SW480 (cell line): ENCODE measurements around the gene OSBP2.

ENCODE experiments used
- DNase-seq: peaks from one replicate; pipeline ENCODE4 v3.0.0-alpha.2; 2016; ENCODE audit warnings: low spot score

OSBP2 gene

GRCh38 chr22:30868663-30869385, 174.2 kb downstream of the OSBP2 start:
- no peak for DNase-seq

GRCh38 chr22:30869667-30870395, 175.2 kb downstream of the OSBP2 start:
- no peak for DNase-seq

GRCh38 chr22:30870451-30871345, 176.0 kb downstream of the OSBP2 start:
- no peak for DNase-seq

DNA sequence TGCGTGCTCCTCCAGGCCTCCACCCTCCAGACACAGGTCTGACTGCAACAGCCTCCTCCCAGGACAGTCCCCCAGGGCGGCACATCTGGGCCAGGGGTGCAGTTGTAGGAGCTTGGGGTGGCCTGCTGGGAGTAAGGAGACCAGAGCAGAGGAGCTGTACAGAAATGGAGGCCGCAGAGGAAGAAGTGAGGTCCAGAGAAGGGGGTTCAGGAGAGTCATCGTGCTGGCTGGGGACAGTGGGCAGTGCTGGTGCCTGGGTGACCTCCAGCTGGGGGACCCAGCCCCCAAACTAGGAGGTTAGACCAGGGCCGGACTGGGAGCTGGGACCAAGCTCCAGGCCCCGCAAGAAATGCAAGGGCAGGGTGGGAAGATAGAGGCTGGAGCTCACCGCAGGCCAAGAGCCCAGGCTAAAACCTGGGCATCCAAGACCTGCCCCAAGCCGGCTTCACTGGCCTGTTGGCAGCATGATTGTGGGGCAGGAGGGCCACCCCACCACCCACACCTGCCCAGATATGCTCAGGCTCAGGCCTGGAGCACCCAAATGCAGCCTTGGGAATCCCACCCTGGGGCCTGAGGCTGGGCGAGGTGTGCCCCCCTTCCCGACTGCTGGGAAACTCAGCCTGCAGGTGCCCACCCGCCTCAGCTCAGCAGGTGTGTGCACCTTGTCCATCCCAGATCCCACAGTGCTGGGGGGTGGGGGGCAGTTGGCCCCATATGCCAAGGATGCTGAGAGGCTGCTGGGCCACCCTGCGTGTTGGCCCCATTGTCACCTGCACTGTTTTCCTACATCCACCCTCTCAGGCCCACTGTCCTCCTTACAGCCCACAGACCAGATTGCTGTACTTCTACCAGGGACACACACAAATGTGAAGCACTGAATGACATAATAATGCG, 177.0 kb downstream of the OSBP2 start:
- DNase-seq, result no peak

- DNase-seq, result no peak
Observed at GRCh38 chr22:30872285-30873041, 177.8 kb downstream of the OSBP2 start.

DNA sequence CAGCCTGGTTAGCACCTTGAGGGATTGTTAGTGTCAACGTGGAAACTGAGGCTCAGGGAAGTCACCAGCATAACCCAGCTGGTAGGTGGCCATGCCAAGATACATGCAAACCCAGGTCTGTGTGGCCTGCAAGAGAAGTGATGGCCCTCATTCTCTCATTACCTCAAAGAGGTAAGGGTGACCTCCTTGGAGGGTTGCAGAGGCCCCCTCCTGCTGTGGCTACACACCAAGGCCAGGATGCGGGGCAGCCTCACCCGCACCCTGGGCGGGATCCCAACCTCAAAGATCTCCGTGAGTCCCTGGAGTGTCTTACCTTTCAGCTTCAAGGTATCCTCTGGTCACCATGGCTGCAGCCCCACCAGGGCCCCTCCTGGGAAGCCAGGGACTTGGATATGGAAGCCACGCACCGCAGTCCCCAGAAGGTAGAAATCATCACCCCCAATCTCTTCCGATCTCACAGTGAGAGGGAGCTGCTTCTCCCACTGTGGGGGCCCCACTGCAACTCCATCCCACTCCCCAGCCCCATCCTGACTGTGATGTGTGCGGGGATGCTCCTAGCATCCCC, 178.5 kb downstream of the OSBP2 start:
- DNase-seq, result no peak

DNA sequence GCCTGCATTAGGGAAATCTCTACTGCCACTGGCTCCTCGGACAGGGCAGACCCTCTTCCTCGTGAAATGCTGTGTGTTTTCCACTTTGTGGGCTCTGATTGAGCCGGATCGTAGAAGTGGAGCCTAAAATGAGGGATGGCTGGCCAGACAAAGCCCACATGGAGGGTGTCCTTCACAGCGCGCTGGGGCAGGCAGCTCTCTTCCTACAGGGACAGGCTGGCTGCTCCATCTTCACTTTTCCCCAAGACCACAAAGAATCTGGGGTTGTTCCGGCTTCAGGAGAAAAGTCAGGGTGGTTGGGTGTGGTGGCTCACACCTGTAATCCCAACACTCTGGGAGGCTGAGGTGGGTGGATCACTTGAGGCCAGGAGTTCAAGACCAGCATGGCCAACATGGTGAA, 179.0 kb downstream of the OSBP2 start:
- DNase-seq, result no peak

- no peak for DNase-seq
Observed at GRCh38 chr22:30874431-30875370, 180.0 kb downstream of the OSBP2 start.

DNA sequence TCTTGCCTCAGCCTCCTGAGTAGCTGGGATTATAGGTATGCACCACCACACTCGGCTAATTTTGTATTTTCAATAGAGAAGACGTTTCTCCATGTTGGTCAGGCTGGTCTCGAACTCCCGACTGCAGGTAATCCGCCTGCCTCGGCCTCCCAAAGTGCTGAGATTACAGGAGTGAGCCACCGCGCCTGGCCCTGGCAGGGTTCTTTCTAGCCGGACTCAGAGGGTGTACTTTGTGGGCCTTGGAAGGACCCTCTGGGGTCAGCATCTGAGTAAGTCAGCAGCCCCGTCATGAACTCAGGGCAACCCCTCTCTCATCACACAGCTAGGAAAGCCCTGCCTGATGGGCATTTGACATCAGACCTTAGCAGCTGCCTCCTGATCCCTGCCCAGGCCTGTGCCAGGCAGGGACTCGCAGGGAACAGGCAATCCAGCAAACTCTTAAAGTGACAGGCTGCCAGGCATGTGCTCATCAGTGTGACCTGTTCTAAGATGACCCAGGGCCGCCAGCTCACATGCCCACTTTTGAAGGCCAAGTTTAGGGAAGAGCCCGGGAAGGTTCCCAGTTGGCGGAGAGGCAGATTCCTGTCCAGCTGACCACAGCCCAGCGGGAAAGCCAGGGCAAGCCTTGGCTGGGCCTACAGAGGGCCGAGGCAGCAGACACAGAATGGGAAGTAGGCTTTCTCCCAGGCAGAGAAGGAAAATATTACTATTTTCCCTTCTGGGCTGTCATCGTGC, 181.0 kb downstream of the OSBP2 start:
- DNase-seq, result no peak

GRCh38 chr22:30876221-30876751, 181.6 kb downstream of the OSBP2 start:
- no peak for DNase-seq

- DNase-seq, result no peak
Observed at GRCh38 chr22:30876915-30877553, 182.4 kb downstream of the OSBP2 start.

- DNase-seq, result no peak
Observed at GRCh38 chr22:30877662-30878515, 183.2 kb downstream of the OSBP2 start.

- no peak for DNase-seq
Observed at GRCh38 chr22:30878516-30879414, 184.1 kb downstream of the OSBP2 start.

DNA sequence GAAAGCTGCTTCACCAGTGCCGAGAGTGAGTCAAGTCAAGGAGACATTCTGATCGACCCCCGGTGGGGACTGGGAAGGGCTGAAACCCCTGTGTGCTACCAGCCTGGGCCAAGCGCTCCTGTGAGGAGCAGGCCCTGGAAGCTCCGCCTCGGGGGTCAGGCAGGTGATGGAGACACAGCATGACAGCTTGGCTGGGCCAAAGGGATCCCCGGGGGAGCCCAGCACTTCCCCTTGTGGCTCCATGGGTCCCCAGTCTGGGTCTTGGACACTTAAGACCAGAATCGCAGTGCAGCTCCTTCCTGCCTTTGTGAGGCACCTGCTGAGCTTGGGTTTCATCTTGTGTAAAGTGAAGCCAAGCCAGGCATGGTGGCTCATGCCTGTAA, 184.7 kb downstream of the OSBP2 start:
- DNase-seq, result no peak

DNA sequence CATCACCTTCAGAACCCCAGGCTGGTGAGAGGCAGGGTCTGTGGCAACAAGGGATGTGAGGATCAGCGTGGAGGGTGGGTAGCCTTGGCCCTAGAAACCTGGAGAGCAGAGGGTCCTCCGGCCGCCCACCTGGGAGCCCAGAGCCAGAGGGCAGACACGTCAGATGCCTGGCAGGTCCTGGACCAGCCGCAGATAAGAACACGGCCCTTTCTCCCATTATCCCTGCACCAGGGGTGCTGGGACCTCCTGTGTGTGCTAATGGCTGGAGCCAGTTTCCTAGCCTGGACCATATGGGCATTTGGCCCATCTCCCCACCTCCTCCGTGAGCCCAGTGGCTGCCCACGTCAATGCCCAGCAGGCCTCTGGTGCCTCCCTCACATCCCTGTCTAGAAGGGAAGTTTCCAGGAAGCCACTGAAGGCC, 185.5 kb downstream of the OSBP2 start:
- no peak for DNase-seq

- no peak for DNase-seq
Observed at GRCh38 chr22:30880847-30881246, 186.2 kb downstream of the OSBP2 start.
